H9 (cell line): Measurements from ENCODE around the gene ASCC2. TPM values are rescaled to one million over a fixed set of nuclear protein-coding genes. Genes with fewer than 3 reads are reported as not detected.

Experiments used
- DNase-seq: peaks from one replicate; pipeline ENCODE4 v3.0.0-alpha.2; 2017
- H2AFZ ChIP-seq: one replicate; pipeline ENCODE4 v1.6.1; 2013; ENCODE audit warnings: mild to moderate bottlenecking, low read length, control low read depth, moderate library complexity
- H2AK5ac ChIP-seq: 2 replicates; pipeline ENCODE4 v1.6.1; 2013; ENCODE audit warnings: low read length, control low read depth, mixed read lengths; ENCODE audit not compliant: insufficient read length
- H2BK120ac ChIP-seq: one replicate; pipeline ENCODE4 v1.6.1; 2013; ENCODE audit warnings: low read depth, mild to moderate bottlenecking, low read length, control low read depth, inconsistent platforms; ENCODE audit not compliant: poor library complexity, severe bottlenecking
- H2BK12ac ChIP-seq: 2 replicates; pipeline ENCODE4 v1.6.1; 2013; ENCODE audit warnings: low read length, control low read depth, mixed read lengths, low read depth; ENCODE audit not compliant: insufficient read length
- H2BK15ac ChIP-seq: 2 replicates; pipeline ENCODE4 v1.6.1; 2013; ENCODE audit warnings: low read depth, low read length, control low read depth
- H2BK20ac ChIP-seq: one replicate; pipeline ENCODE4 v1.6.1; 2013; ENCODE audit warnings: low read depth, mild to moderate bottlenecking, low read length, control low read depth, inconsistent platforms; ENCODE audit not compliant: poor library complexity, severe bottlenecking
- H2BK5ac ChIP-seq: 2 replicates; pipeline ENCODE4 v1.6.1; 2013; ENCODE audit warnings: low read length, control low read depth, mixed read lengths; ENCODE audit not compliant: insufficient read length
- H3K14ac ChIP-seq: 2 replicates; pipeline ENCODE4 v1.6.1; 2013; ENCODE audit warnings: low read length, control low read depth; ENCODE audit not compliant: insufficient read depth
- H3K18ac ChIP-seq: 2 replicates; pipeline ENCODE4 v1.6.1; 2013; ENCODE audit warnings: low read depth, mild to moderate bottlenecking, mixed read lengths, low read length, control low read depth; ENCODE audit not compliant: insufficient read length
- H3K23ac ChIP-seq: 2 replicates; pipeline ENCODE4 v1.6.1; 2013; ENCODE audit warnings: low read length, control low read depth, mixed read lengths, low read depth; ENCODE audit not compliant: insufficient read length
- H3K23me2 ChIP-seq: 2 replicates; pipeline ENCODE4 v1.6.1; 2013; ENCODE audit warnings: low read depth, mild to moderate bottlenecking, mixed read lengths, low read length, control low read depth; ENCODE audit not compliant: insufficient read length, poor library complexity, severe bottlenecking
- H3K27ac ChIP-seq: 2 replicates; pipeline ENCODE4 v1.5.1; 2013; ENCODE audit warnings: low read length, control low read depth, mixed read lengths, low read depth; ENCODE audit not compliant: insufficient read length
- H3K27me3 ChIP-seq: 2 replicates; pipeline ENCODE4 v1.6.1; 2013; ENCODE audit warnings: low read length, control low read depth, inconsistent platforms; ENCODE audit not compliant: insufficient read depth
- H3K4ac ChIP-seq: 2 replicates; pipeline ENCODE4 v1.6.1; 2013; ENCODE audit warnings: low read depth, mild to moderate bottlenecking, control low read depth, inconsistent platforms, low read length, moderate library complexity
- H3K4me1 ChIP-seq: 2 replicates; pipeline ENCODE4 v1.6.1; 2013; ENCODE audit warnings: low read length, control low read depth, inconsistent platforms; ENCODE audit not compliant: insufficient read depth
- H3K4me2 ChIP-seq: 2 replicates; pipeline ENCODE4 v1.6.1; 2013; ENCODE audit warnings: low read length, control low read depth, mixed read lengths; ENCODE audit not compliant: insufficient read length, insufficient read depth
- H3K56ac ChIP-seq: 2 replicates; pipeline ENCODE4 v1.6.1; 2013; ENCODE audit warnings: low read depth, mild to moderate bottlenecking, mixed read lengths, low read length, control low read depth; ENCODE audit not compliant: insufficient read length
- H3K79me1 ChIP-seq: 2 replicates; pipeline ENCODE4 v1.6.1; 2013; ENCODE audit warnings: low read depth, mild to moderate bottlenecking, moderate library complexity, low read length, control low read depth, inconsistent platforms; ENCODE audit not compliant: insufficient read depth, poor library complexity, severe bottlenecking
- H3K79me2 ChIP-seq: 2 replicates; pipeline ENCODE4 v1.6.1; 2013; ENCODE audit warnings: low read length, control low read depth, inconsistent platforms; ENCODE audit not compliant: insufficient read depth
- H3K9ac ChIP-seq: 2 replicates; pipeline ENCODE4 v1.6.1; 2013; ENCODE audit warnings: low read length, control low read depth, mixed read lengths; ENCODE audit not compliant: insufficient read length; ENCODE audit errors: extremely low read depth
- H3K9me3 ChIP-seq: one replicate; pipeline ENCODE4 v1.6.1; 2013; ENCODE audit warnings: low read depth, low read length, inconsistent platforms; ENCODE audit not compliant: control insufficient read depth
- H3T11ph ChIP-seq: one replicate; pipeline ENCODE4 v1.6.1; 2013; ENCODE audit warnings: mild to moderate bottlenecking, low read length, control low read depth, inconsistent platforms
- H4K20me1 ChIP-seq: one replicate; pipeline ENCODE4 v1.6.1; 2013; ENCODE audit not compliant: control insufficient read depth, insufficient read length, insufficient read depth
- H4K5ac ChIP-seq: 2 replicates; pipeline ENCODE4 v1.6.1; 2013; ENCODE audit warnings: low read depth, mild to moderate bottlenecking, mixed read lengths, low read length, control low read depth; ENCODE audit not compliant: insufficient read length
- H4K8ac ChIP-seq: replicated peaks from 2 replicates; pipeline ENCODE4 v1.6.1; 2013; ENCODE audit warnings: low read length, control low read depth, mixed read lengths, low read depth; ENCODE audit not compliant: insufficient read length
- H4K91ac ChIP-seq: 2 replicates; pipeline ENCODE4 v1.6.1; 2013; ENCODE audit warnings: low read depth, mild to moderate bottlenecking, moderate library complexity, mixed read lengths, low read length, control low read depth; ENCODE audit not compliant: insufficient read length
- H3K27ac Mint-ChIP-seq, 3 experiments: 2 replicates in 2 of 3; 3 replicates in 1 of 3; pipeline ENCODE4 v1.8.0; 2020 to 2021; ENCODE audit warnings: mixed read lengths in 3 of 3, mild to moderate bottlenecking in 1 of 3, moderate library complexity in 1 of 3
- H3K27me3 Mint-ChIP-seq: 2 replicates; pipeline ENCODE4 v1.8.0; 2021; ENCODE audit warnings: low read depth, mild to moderate bottlenecking, moderate library complexity, mixed read lengths
- H3K36me3 Mint-ChIP-seq, 3 experiments: 2 replicates in 2 of 3; 3 replicates in 1 of 3; pipeline ENCODE4 v1.8.0; 2020 to 2021; ENCODE audit warnings: low read depth in 3 of 3, mixed read lengths in 3 of 3; ENCODE audit not compliant: insufficient read depth in 1 of 3
- H3K4me1 Mint-ChIP-seq, 2 experiments: 2 replicates each; pipeline ENCODE4 v1.8.0; 2020; ENCODE audit warnings: mixed read lengths in 2 of 2
- H3K4me3 Mint-ChIP-seq, 2 experiments: 2 replicates in 1 of 2; 3 replicates in 1 of 2; pipeline ENCODE4 v1.8.0; 2020 to 2021; ENCODE audit warnings: mild to moderate bottlenecking in 2 of 2, mixed read lengths in 2 of 2, moderate library complexity in 1 of 2
- H3K9me3 Mint-ChIP-seq, 2 experiments: 2 replicates in 1 of 2; 3 replicates in 1 of 2; pipeline ENCODE4 v1.8.0; 2020; ENCODE audit warnings: mild to moderate bottlenecking in 2 of 2, mixed read lengths in 2 of 2, moderate library complexity in 1 of 2
- CTCF ChIP-seq: fragments of 200-600 bp; sonication (generic); conservative IDR thresholded peaks from 3 replicates; pipeline ENCODE4 v1.8.0; 2021; ENCODE audit warnings: antibody characterized with exemption, mild to moderate bottlenecking
- WGBS: extraction: QIAGEN DNeasy Blood & Tissue Kit; methylation state at CpG from one replicate; pipeline ENCODE4 v1.1.7; 2013; ENCODE audit warnings: missing lambda C conversion rate, low lambda C conversion rate, mixed read lengths; ENCODE audit not compliant: insufficient read length; ENCODE audit errors: extremely low coverage; 5-methylcytosine and 5-hydroxymethylcytosine counted together
- total RNA-seq: library from RNA; stranded (reverse); gene quantifications from 2 replicates; pipeline ENCODE4 v1.2.1, GENCODE V29; 2021

ASCC2 gene
- total RNA-seq, 1 experiment from 2014 or later = 48.2 TPM

- Mint-ChIP-seq H3K27me3 (peaks cover 3% of the 10 kb centered on the region; the same call in 1 of the 2 replicates), H3K4me1 (peaks cover 16 to 26% of the 10 kb centered on the region in 2 experiments), H3K9me3 (no peaks in the 10 kb centered on the region), H3K27ac (peak overlapping the region in 2 of 3 experiments; percentile 54 to 58; a peak in 3 of 7 replicates), H3K36me3 (no peaks in the 10 kb centered on the region), H3K4me3 (no peak overlapping the region; a peak in 1 of 5 replicates)
- H2AFZ ChIP-seq = no peak overlapping the region
- no peak overlapping the region for H2BK12ac ChIP-seq
- H2BK15ac ChIP-seq = no peak overlapping the region
- no peak overlapping the region for H3K4me2 ChIP-seq
- no peak overlapping the region for H2BK20ac ChIP-seq
- H3K27me3 ChIP-seq = no peaks in the 10 kb centered on the region
- no peak overlapping the region for H3K9ac ChIP-seq
- no peaks in the 10 kb centered on the region for H3K79me1 ChIP-seq
- no peak overlapping the region for H3K18ac ChIP-seq
- TF ChIP-seq CTCF = no peak
- no peak overlapping the region for H4K5ac ChIP-seq
- DNase-seq = peak; percentile 39
- no peaks in the 10 kb centered on the region for H3K4me1 ChIP-seq
- no peak overlapping the region for H2AK5ac ChIP-seq
- H3K79me2 ChIP-seq = no peaks in the 10 kb centered on the region
- H3K14ac ChIP-seq = no peak overlapping the region
- H3K56ac ChIP-seq = no peak overlapping the region
- H3K27ac ChIP-seq = no peak overlapping the region
- H2BK120ac ChIP-seq = no peak overlapping the region
- H3K23me2 ChIP-seq = no peaks in the 10 kb centered on the region
- H3K23ac ChIP-seq = no peak overlapping the region
- no peaks in the 10 kb centered on the region for H3K9me3 ChIP-seq
- no peak overlapping the region for H3K4ac ChIP-seq
- no peak overlapping the region for H4K91ac ChIP-seq
- H3T11ph ChIP-seq = no peak overlapping the region
- H2BK5ac ChIP-seq = no peak overlapping the region
- no peaks in the 10 kb centered on the region for H4K20me1 ChIP-seq
- H4K8ac ChIP-seq = no peak overlapping the region
- no CpG with 5 or more reads among the region's 3 CpGs for WGBS
Measured at GRCh38 chr22:29872144-29872893, 34.2 kb upstream of the ASCC2 start.
